GM12875 (cell line): ENCODE data around the gene SPPL3.

ENCODE experiments used
- H3K4me3 ChIP-seq: one replicate; pipeline ENCODE4 v1.5.1; 2011; ENCODE audit warnings: low read depth, low read length, control low read depth
- TF ChIP-seq, protein P1 (sequence below): IDR thresholded peaks from 2 replicates; pipeline ENCODE4 v1.5.1; 2011; ENCODE audit warnings: low read depth, mild to moderate bottlenecking, control low read depth, inconsistent platforms, low read length, moderate library complexity, borderline replicate concordance; ENCODE audit not compliant: insufficient read depth

SPPL3 gene

DNA sequence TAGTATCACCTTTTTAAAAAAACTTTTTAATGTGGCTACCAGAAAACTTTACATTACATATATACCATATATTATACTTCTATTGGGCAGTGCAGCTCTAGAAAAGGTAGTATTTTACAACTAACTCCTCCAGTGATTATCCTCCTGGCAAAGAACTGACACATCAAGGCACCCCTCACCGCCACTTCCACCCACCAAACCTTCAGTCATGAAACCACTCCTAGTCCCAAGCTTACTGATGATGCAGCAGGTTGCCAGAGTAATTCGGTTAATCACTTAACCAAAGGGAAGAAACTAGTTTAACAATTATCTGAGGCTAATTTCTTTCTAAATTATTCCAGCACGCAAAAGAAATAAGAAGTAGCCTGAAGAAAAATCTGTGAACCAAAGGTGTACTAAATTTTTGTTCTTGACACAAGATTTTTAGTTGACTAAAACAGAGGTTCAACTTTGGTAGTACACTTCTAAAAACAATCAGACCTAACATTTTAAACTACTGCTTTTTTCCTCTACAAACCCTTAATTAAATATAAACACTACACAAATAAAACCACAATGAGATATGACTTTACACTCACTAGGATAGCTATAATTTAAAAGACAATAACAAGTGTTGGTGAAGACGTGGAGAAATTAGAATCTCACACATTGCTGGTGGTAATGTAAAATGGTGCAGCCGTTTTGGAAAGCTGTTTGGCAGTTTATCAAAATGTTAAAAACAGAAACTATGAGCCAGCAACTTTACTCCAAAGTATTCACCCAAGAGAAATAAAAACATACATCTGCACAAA is 16.7 kb downstream of the SPPL3 start:
- TF ChIP-seq, protein P1, sequence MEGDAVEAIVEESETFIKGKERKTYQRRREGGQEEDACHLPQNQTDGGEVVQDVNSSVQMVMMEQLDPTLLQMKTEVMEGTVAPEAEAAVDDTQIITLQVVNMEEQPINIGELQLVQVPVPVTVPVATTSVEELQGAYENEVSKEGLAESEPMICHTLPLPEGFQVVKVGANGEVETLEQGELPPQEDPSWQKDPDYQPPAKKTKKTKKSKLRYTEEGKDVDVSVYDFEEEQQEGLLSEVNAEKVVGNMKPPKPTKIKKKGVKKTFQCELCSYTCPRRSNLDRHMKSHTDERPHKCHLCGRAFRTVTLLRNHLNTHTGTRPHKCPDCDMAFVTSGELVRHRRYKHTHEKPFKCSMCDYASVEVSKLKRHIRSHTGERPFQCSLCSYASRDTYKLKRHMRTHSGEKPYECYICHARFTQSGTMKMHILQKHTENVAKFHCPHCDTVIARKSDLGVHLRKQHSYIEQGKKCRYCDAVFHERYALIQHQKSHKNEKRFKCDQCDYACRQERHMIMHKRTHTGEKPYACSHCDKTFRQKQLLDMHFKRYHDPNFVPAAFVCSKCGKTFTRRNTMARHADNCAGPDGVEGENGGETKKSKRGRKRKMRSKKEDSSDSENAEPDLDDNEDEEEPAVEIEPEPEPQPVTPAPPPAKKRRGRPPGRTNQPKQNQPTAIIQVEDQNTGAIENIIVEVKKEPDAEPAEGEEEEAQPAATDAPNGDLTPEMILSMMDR, result no peak
- H3K4me3 ChIP-seq, result no peak overlapping the region

DNA sequence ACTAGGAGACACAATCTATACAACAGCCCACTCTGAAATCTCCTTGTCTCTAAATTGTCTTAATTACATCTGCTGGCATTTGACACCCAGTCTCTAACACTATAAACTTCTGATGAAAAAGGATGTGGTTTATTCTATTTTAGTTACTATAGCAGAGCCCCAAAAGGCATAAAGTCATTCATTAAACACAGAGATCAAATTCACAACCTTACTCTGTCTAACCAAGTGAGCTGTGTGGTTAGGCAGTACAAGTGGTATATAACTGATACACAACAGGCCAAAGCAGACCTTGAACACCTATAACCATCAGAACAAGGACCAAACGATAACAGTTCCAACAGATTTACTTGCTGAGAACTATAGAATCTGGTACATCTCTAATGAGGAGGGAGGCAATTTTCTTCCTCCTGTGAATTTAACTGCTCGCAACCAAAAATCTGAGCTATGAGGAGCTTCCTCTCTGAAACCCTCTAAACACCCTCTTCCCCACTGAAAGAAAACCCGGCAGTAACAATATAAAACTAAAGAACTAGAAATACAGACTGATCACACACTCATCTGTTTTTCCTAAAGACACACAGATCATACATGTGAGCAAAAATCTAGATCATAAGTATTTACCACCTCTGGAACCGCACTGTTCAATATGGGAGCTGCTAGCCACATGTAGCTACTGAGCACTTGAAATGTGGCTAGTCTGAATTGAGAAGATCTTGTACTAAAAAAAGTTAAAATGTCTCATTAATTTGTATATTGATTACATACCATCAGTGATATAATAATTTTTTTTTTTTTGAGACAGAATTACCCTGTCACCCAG is 17.7 kb downstream of the SPPL3 start:
- no peak overlapping the region for H3K4me3 ChIP-seq
- TF ChIP-seq, protein P1, result no peak

- TF ChIP-seq, protein P1, result no peak
- H3K4me3 ChIP-seq, result no peak overlapping the region
Measured at GRCh38 chr12:120885521-120885920, 18.6 kb downstream of the SPPL3 start.

- H3K4me3 ChIP-seq, result no peak overlapping the region
- TF ChIP-seq, protein P1, result no peak
Measured at GRCh38 chr12:120884644-120885043, 19.5 kb downstream of the SPPL3 start.

DNA sequence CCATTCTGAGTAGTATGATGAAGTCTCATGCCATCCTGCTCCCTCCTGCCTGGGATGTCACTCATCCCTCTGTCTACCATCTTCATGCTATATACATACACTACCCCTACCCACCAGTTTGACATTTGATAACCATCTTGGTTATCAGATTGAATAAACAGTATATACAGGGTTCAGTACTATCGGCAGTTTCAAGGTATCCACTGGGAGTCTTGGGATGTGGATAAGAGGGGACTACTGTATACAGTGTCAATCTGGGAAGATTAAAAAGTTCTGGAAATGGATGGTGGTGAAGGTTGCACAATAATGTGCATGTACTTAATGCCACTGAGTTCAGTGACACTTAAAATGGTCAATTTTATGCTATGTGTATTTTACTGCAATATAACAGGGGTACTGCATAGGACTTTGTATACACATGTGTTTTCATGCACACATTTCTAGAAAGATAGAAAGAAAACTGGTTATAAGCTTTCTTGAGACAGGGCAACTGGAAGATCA is 22.1 kb downstream of the SPPL3 start:
- TF ChIP-seq, protein P1, result no peak
- H3K4me3 ChIP-seq, result no peak overlapping the region

DNA sequence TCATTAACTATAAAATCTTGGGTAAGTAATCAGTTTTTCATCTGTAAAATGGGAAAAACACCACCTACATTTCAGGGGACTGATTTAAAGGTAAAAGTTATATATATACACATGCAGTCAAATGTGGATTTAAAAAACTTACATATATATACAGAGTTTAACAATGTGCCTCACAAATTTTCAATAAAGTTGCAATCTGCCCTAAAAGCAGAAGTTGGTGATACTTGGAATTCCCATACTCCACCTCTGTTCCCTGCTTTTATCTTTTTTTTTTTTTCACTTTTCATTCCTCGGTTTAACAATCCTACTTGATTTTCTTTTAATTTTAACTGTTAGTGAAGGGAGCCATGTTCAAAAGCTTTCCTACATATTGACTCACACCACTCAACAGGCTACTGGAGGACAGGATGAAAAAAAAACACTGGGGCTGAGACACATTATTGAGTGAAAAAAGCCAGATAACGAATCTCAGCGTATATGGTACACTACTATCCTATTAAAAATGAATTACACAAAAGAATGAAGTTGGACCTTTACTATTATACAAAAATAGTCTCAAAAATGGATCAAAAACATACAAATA is 24.3 kb downstream of the SPPL3 start:
- TF ChIP-seq, protein P1, result no peak
- no peak overlapping the region for H3K4me3 ChIP-seq

- TF ChIP-seq, protein P1, result no peak
- no peak overlapping the region for H3K4me3 ChIP-seq
Measured at GRCh38 chr12:120879102-120879501, 25.1 kb downstream of the SPPL3 start.
